WTC11 (cell line): ENCODE results near the gene GLIPR1L2. TPM values are rescaled to one million over a fixed set of nuclear protein-coding genes. Genes with fewer than 3 reads are reported as not detected.

ENCODE experiments used
- ATAC-seq: fragments of 200-7000 bp; cut with Tn5 transposase; 2 replicates; pipeline ENCODE4 v1.10.0; 2021; ENCODE audit warnings: mild to moderate bottlenecking, moderate library complexity
- Bru-seq: library from RNA; stranded (reverse); fragments of 400-500 nt; gene quantifications from one replicate; lab custom pipeline; 2021; lab: Mats Ljungman, UMichigan
- CTCF ChIA-PET: fragments of 300-600 bp; sonication (Branson Sonifier 250); formaldehyde crosslinking; loops from one replicate; lab custom pipeline; 2021; ENCODE audit warnings: antibody characterized with exemption; lab: Charles Lee
- POLR2A ChIA-PET: fragments of 350-600 bp; sonication (Branson Sonifier 250); formaldehyde crosslinking; loops from one replicate; lab custom pipeline; 2021; ENCODE audit warnings: antibody characterized with exemption; lab: Charles Lee
- DNase-seq: peaks from one replicate; pipeline ENCODE4 v3.0.0; 2021; ENCODE audit warnings: low spot score
- H3K27ac Mint-ChIP-seq: 2 replicates; pipeline ENCODE4 v1.8.0; 2021; ENCODE audit warnings: mixed read lengths
- H3K27me3 Mint-ChIP-seq: 2 replicates; pipeline ENCODE4 v1.8.0; 2021; ENCODE audit warnings: low read depth, mild to moderate bottlenecking, moderate library complexity, mixed read lengths
- H3K36me3 Mint-ChIP-seq: 2 replicates; pipeline ENCODE4 v1.8.0; 2021; ENCODE audit warnings: mixed read lengths
- H3K4me1 Mint-ChIP-seq: 2 replicates; pipeline ENCODE4 v1.8.0; 2022; ENCODE audit warnings: mixed read lengths
- H3K4me3 Mint-ChIP-seq: 2 replicates; pipeline ENCODE4 v1.8.0; 2021; ENCODE audit warnings: mild to moderate bottlenecking, moderate library complexity, mixed read lengths
- H3K9me3 Mint-ChIP-seq: 2 replicates; pipeline ENCODE4 v1.8.0; 2021; ENCODE audit warnings: mixed read lengths
- ATF3 ChIP-seq: sonication (generic); formaldehyde crosslinking; conservative IDR thresholded peaks from 2 replicates; pipeline ENCODE4 v1.8.1; 2022; ENCODE audit warnings: mild to moderate bottlenecking, missing genetic modification reagents
- CBFB ChIP-seq: sonication (generic); formaldehyde crosslinking; IDR thresholded peaks from 2 replicates; pipeline ENCODE4 v1.8.1; 2022; ENCODE audit warnings: mild to moderate bottlenecking, low read depth, missing genetic modification reagents
- CDX4 ChIP-seq: fragments of 250-450 bp; sonication (Bioruptor Pico); IDR thresholded peaks from 2 replicates; pipeline ENCODE4 v1.9.0; 2021; ENCODE audit warnings: moderate library complexity, mild to moderate bottlenecking, inconsistent platforms, borderline replicate concordance
- CREM ChIP-seq: sonication (generic); formaldehyde crosslinking; IDR thresholded peaks from 2 replicates; pipeline ENCODE4 v1.8.1; 2022; ENCODE audit warnings: mild to moderate bottlenecking, missing genetic modification reagents, moderate library complexity
- ETV6 ChIP-seq: sonication (generic); formaldehyde crosslinking; IDR thresholded peaks from 2 replicates; pipeline ENCODE4 v1.8.1; 2022; ENCODE audit warnings: mild to moderate bottlenecking, missing genetic modification reagents
- GTF2I ChIP-seq: fragments of 250-450 bp; sonication (Bioruptor Pico); conservative IDR thresholded peaks from 2 replicates; pipeline ENCODE4 v1.4.0; 2021; ENCODE audit warnings: mild to moderate bottlenecking
- HMGXB4 ChIP-seq: sonication (generic); formaldehyde crosslinking; IDR thresholded peaks from 2 replicates; pipeline ENCODE4 v1.8.1; 2023; ENCODE audit warnings: mild to moderate bottlenecking, moderate library complexity, missing genetic modification reagents
- IRF2 ChIP-seq: sonication (generic); formaldehyde crosslinking; IDR thresholded peaks from 2 replicates; pipeline ENCODE4 v1.8.0; 2022; ENCODE audit warnings: low read depth, missing genetic modification reagents, borderline replicate concordance
- NR2C2 ChIP-seq: sonication (generic); formaldehyde crosslinking; IDR thresholded peaks from 2 replicates; pipeline ENCODE4 v1.8.0; 2022; ENCODE audit warnings: mild to moderate bottlenecking, missing genetic modification reagents
- PRRX2 ChIP-seq: fragments of 250-450 bp; sonication (Bioruptor Pico); IDR thresholded peaks from 2 replicates; pipeline ENCODE4 v1.8.0; 2021; ENCODE audit warnings: mild to moderate bottlenecking
- SOX15 ChIP-seq: fragments of 250-450 bp; sonication (Bioruptor Pico); IDR thresholded peaks from 2 replicates; pipeline ENCODE4 v1.9.0; 2021; ENCODE audit warnings: mild to moderate bottlenecking
- STAT6 ChIP-seq: sonication (generic); formaldehyde crosslinking; conservative IDR thresholded peaks from 2 replicates; pipeline ENCODE4 v1.8.1; 2023; ENCODE audit warnings: mild to moderate bottlenecking, low read depth, missing genetic modification reagents, moderate library complexity
- TCF7 ChIP-seq: sonication (generic); formaldehyde crosslinking; IDR thresholded peaks from 2 replicates; pipeline ENCODE4 v1.8.0; 2022; ENCODE audit warnings: mild to moderate bottlenecking, low read depth, missing genetic modification reagents, moderate library complexity
- ZNF232 ChIP-seq: sonication (generic); formaldehyde crosslinking; IDR thresholded peaks from 2 replicates; pipeline ENCODE4 v1.8.0; 2022; ENCODE audit warnings: mild to moderate bottlenecking, missing genetic modification reagents
- ZNF317 ChIP-seq: sonication (generic); formaldehyde crosslinking; IDR thresholded peaks from 2 replicates; pipeline ENCODE4 v1.8.1; 2023; ENCODE audit warnings: low read depth, mild to moderate bottlenecking, moderate library complexity, missing genetic modification reagents, borderline replicate concordance
- ZNF396 ChIP-seq: fragments of 250-450 bp; sonication (Bioruptor Pico); IDR thresholded peaks from 2 replicates; pipeline ENCODE4 v1.8.0; 2021; ENCODE audit warnings: mild to moderate bottlenecking, moderate library complexity, borderline replicate concordance
- ZNF416 ChIP-seq: fragments of 250-450 bp; sonication (Bioruptor Pico); IDR thresholded peaks from 2 replicates; pipeline ENCODE4 v1.9.0; 2021; ENCODE audit warnings: mild to moderate bottlenecking, inconsistent platforms
- long read RNA-seq, 3 experiments: library from RNA in 1 of 3; library from capped mRNA in 1 of 3; library from polyadenylated mRNA in 1 of 3; unstranded in 2 of 3; stranded (forward) in 1 of 3; transcript quantifications; one replicate each; pipeline ENCODE4 v2.0.0, GENCODE V29; 2021
- total RNA-seq: library from RNA; stranded (reverse); gene quantifications from 3 replicates; pipeline ENCODE4 v1.2.3, GENCODE V29; 2021
- TF ChIP-seq, protein P1 (sequence below): sonication (generic); formaldehyde crosslinking; IDR thresholded peaks from 2 replicates; pipeline ENCODE4 v1.8.1; 2023; ENCODE audit warnings: mild to moderate bottlenecking, missing genetic modification reagents, borderline replicate concordance
- TF ChIP-seq, protein P2 (sequence below): sonication (generic); formaldehyde crosslinking; IDR thresholded peaks from 2 replicates; pipeline ENCODE4 v1.8.1; 2022; ENCODE audit warnings: mild to moderate bottlenecking, moderate library complexity, missing genetic modification reagents
- TF ChIP-seq, protein P3 (sequence below): fragments of 200-600 bp; IDR thresholded peaks from 2 replicates; pipeline ENCODE4 v1.8.0; 2022; ENCODE audit warnings: antibody characterized with exemption
- TF ChIP-seq, protein P4 (sequence below): fragments of 250-450 bp; sonication (Bioruptor Pico); IDR thresholded peaks from 2 replicates; pipeline ENCODE4 v2.1.2; 2022; ENCODE audit warnings: mild to moderate bottlenecking, moderate library complexity

The GLIPR1L2 gene
- total RNA-seq (0.30 to 0.32 TPM in 2 of 3 replicates, not detected in the other), Bru-seq, nascent RNA (percentile 24 among the genes with signal in this experiment)
- long read RNA-seq, experiment 1, partial matches to known transcripts, result 0 of 1 reads
- long read RNA-seq, experiment 1, other reads (novel, unspliced or antisense), result 0 of 1 reads
- long read RNA-seq, experiment 2, result 0 reads
- long read RNA-seq, experiment 3, result 0 reads

DNA sequence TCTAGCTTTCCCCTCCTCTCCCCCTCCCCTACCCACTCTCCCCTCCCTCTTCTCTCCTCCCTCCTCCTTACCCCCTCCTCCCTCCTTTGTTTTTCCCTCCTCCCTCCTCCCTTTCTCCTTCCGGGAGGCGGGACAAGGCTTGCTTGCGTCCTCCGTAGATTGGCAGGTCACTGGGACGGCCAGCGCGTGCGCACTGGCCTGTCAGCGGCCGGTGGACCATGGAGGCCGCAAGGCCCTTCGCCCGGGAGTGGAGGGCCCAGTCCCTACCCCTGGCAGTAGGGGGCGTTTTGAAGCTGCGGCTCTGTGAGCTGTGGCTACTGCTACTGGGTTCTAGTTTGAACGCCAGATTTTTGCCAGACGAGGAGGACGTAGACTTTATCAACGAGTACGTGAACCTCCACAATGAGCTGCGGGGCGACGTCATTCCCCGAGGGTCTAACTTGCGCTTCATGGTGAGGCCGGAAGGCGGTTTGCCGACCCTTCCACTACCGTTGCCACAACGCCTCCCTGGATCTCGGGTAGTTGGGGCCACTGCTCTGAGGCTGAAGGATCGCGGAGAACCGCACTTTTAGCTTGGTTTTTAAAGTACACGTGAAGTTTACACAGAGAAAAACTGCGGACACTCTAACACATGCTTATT, at the start of gene GLIPR1L2:
Gene GLIPR1L2, plus strand, starts transcription at position 191 of the 640 bp plus-strand sequence. Its CDS starts 28 bp downstream, at position 219.
- POLR2A ChIA-PET, result interaction anchor here (0.6 to 0.7 kb wide), 2 partner anchors 85 to 95 kb away, joined by 3 read pairs; no protein-coding TSS in a partner anchor
- DNase-seq (peak; percentile 97), ATAC-seq (peak; percentile 99)
- Mint-ChIP-seq H3K9me3 (peaks cover 6% of the 10 kb centered on the region; the same call in 1 of the 2 replicates), H3K4me1 (peaks cover 20% of the 10 kb centered on the region), H3K27me3 (no peaks in the 10 kb centered on the region), H3K4me3 (peak within 1 kb of the TSS; percentile 86), H3K27ac (peak within 1 kb of the TSS; percentile 96), H3K36me3 (0 out of 2 replicates have a peak, but pooled peaks cover 5% of the 10 kb centered on the region)
- CTCF ChIA-PET, result interaction anchor here (0.6 to 2.0 kb wide), 30 partner anchors 9 to 1388 kb away, joined by 3 to 40 read pairs (median 5); partner anchors contain the start of genes CAPS2, GLIPR1, GLIPR1L1 and KRR1
- TF ChIP-seq, protein P1, sequence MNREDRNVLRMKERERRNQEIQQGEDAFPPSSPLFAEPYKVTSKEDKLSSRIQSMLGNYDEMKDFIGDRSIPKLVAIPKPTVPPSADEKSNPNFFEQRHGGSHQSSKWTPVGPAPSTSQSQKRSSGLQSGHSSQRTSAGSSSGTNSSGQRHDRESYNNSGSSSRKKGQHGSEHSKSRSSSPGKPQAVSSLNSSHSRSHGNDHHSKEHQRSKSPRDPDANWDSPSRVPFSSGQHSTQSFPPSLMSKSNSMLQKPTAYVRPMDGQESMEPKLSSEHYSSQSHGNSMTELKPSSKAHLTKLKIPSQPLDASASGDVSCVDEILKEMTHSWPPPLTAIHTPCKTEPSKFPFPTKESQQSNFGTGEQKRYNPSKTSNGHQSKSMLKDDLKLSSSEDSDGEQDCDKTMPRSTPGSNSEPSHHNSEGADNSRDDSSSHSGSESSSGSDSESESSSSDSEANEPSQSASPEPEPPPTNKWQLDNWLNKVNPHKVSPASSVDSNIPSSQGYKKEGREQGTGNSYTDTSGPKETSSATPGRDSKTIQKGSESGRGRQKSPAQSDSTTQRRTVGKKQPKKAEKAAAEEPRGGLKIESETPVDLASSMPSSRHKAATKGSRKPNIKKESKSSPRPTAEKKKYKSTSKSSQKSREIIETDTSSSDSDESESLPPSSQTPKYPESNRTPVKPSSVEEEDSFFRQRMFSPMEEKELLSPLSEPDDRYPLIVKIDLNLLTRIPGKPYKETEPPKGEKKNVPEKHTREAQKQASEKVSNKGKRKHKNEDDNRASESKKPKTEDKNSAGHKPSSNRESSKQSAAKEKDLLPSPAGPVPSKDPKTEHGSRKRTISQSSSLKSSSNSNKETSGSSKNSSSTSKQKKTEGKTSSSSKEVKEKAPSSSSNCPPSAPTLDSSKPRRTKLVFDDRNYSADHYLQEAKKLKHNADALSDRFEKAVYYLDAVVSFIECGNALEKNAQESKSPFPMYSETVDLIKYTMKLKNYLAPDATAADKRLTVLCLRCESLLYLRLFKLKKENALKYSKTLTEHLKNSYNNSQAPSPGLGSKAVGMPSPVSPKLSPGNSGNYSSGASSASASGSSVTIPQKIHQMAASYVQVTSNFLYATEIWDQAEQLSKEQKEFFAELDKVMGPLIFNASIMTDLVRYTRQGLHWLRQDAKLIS (CRISPR knock-in tag), result 0 out of 2 replicates have a peak, but pooled peaks have one; percentile 40
- TF ChIP-seq CDX4, result no peak
- no peak for TF ChIP-seq CREM (CRISPR knock-in tag)
- no peak for TF ChIP-seq STAT6 (CRISPR knock-in tag)
- TF ChIP-seq, protein P2, sequence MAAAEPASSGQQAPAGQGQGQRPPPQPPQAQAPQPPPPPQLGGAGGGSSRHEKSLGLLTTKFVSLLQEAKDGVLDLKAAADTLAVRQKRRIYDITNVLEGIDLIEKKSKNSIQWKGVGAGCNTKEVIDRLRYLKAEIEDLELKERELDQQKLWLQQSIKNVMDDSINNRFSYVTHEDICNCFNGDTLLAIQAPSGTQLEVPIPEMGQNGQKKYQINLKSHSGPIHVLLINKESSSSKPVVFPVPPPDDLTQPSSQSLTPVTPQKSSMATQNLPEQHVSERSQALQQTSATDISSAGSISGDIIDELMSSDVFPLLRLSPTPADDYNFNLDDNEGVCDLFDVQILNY, result no peak
- TF ChIP-seq ZNF317 (CRISPR knock-in tag), result no peak
- TF ChIP-seq, protein P3, sequence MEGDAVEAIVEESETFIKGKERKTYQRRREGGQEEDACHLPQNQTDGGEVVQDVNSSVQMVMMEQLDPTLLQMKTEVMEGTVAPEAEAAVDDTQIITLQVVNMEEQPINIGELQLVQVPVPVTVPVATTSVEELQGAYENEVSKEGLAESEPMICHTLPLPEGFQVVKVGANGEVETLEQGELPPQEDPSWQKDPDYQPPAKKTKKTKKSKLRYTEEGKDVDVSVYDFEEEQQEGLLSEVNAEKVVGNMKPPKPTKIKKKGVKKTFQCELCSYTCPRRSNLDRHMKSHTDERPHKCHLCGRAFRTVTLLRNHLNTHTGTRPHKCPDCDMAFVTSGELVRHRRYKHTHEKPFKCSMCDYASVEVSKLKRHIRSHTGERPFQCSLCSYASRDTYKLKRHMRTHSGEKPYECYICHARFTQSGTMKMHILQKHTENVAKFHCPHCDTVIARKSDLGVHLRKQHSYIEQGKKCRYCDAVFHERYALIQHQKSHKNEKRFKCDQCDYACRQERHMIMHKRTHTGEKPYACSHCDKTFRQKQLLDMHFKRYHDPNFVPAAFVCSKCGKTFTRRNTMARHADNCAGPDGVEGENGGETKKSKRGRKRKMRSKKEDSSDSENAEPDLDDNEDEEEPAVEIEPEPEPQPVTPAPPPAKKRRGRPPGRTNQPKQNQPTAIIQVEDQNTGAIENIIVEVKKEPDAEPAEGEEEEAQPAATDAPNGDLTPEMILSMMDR, result peak; percentile 69
- TF ChIP-seq CBFB (CRISPR knock-in tag), result 0 out of 2 replicates have a peak, but pooled peaks have one; percentile 34
- 0 out of 2 replicates have a peak, but pooled peaks have one; percentile 56 for TF ChIP-seq PRRX2 (CRISPR knock-in tag)
- TF ChIP-seq NR2C2 (CRISPR knock-in tag), result no peak
- TF ChIP-seq SOX15, result no peak
- peak; percentile 65; the same call in 1 of the 2 replicates for TF ChIP-seq ETV6 (CRISPR knock-in tag)
- TF ChIP-seq, protein P4, sequence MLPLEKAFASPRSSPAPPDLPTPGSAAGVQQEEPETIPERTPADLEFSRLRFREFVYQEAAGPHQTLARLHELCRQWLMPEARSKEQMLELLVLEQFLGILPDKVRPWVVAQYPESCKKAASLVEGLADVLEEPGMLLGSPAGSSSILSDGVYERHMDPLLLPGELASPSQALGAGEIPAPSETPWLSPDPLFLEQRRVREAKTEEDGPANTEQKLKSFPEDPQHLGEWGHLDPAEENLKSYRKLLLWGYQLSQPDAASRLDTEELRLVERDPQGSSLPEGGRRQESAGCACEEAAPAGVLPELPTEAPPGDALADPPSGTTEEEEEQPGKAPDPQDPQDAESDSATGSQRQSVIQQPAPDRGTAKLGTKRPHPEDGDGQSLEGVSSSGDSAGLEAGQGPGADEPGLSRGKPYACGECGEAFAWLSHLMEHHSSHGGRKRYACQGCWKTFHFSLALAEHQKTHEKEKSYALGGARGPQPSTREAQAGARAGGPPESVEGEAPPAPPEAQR (CRISPR knock-in tag), result no peak
- TF ChIP-seq ZNF396 (CRISPR knock-in tag), result peak; percentile 31; the same call in 1 of the 2 replicates
- TF ChIP-seq ZNF232, result no peak
- no peak for TF ChIP-seq TCF7 (CRISPR knock-in tag)
- no peak for TF ChIP-seq IRF2 (CRISPR knock-in tag)
- TF ChIP-seq HMGXB4 (CRISPR knock-in tag), result peak; percentile 64; the same call in 1 of the 2 replicates
- TF ChIP-seq ATF3 (CRISPR knock-in tag), result no peak
- TF ChIP-seq ZNF416 (CRISPR knock-in tag), result 0 out of 2 replicates have a peak, but pooled peaks have one; percentile 59
- no peak for TF ChIP-seq GTF2I (CRISPR knock-in tag)
